Activated T-helper 1 cell treated with anti-CD3 and anti-CD28 coated beads, Interleukin-12 subunit alpha, Interleukin-12 subunit beta, Interleukin-2, Interleukin-4 antibody, amounts not matched to agents 30 ng/mL and 10 ng/mL and 1 ng/mL, durations not matched to agents 14 hours and 24 hours and 36 hours (primary cell): ENCODE results near the gene PSME1. TPM values are rescaled to one million over a fixed set of nuclear protein-coding genes. Genes with fewer than 3 reads are reported as not detected.

ENCODE experiments used
- DNase-seq: peaks from one replicate; pipeline ENCODE4 v3.0.0; 2021; ENCODE audit warnings: low spot score
- H3K27ac Mint-ChIP-seq: one replicate; pipeline ENCODE4 v1.8.0; 2021; ENCODE audit warnings: mild to moderate bottlenecking, mixed read lengths
- H3K27me3 Mint-ChIP-seq: one replicate; pipeline ENCODE4 v1.8.0; 2022; ENCODE audit warnings: mild to moderate bottlenecking, moderate library complexity, mixed read lengths; ENCODE audit not compliant: insufficient read depth
- H3K36me3 Mint-ChIP-seq: one replicate; pipeline ENCODE4 v1.8.0; 2021; ENCODE audit warnings: low read depth, mixed read lengths
- H3K4me1 Mint-ChIP-seq: one replicate; pipeline ENCODE4 v1.8.0; 2021; ENCODE audit warnings: low read depth, mixed read lengths
- H3K4me3 Mint-ChIP-seq: one replicate; pipeline ENCODE4 v1.8.0; 2021; ENCODE audit warnings: mild to moderate bottlenecking, moderate library complexity, mixed read lengths
- H3K9me3 Mint-ChIP-seq: one replicate; pipeline ENCODE4 v1.8.0; 2021; ENCODE audit warnings: mixed read lengths
- intact Hi-C: fragments of 100-400 bp; cut with micrococcal nuclease; formaldehyde crosslinking; loops from one replicate; pipeline ENCODE4 v1.15.1; 2024
- total RNA-seq: library from RNA; stranded (reverse); gene quantifications from 2 replicates; pipeline ENCODE4 v1.2.3, GENCODE V29; 2022

The PSME1 gene
- total RNA-seq, 1 donor from 2014 or later: 291 TPM

DNA sequence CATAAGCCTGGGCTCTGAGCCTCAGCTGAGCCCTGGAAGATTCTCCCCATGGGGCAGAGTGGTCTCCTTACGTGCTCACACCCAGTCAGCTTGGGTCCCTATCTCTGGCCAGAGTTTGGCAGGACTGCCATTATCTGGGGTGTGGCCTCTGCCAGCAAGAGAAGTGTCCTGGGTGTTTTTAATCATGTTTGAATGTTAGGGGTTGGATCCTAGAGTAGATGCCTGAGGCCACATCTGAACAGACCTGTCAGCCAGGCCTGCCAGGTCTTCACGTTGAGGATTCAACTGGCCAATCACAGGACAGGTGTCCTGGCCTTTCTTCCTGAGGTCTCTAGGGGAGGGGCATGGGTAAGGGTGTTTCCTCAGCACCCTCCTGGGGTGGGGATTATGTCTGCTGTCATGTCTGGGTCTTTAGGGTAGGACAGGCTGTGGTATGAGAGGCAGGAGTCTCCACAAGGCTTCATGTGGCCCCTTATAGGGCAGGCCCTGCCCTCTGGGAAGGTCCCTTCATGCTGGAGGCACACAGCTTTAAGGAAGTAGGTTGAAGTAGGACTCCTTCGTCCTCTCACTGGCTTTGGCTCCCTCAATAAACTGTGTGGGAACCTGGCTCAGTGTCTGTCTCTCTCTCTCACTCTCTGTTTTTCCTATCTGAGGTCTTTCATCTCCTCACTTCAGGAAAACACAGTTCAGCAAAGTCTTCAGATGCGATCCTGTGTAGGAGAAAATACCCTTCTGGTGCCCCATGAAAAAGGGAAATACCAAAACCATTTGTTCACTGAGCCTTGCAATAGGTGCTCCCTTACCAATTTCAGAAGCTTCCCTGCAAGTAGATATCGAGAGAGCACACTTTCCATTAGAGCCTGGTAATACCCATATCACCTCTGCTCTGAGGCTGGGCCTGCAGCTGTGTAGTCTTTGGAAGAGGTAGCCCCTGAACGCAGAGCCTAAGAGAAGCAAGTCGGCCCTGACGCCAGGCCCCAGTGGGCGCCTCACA is 12.3 kb upstream of the PSME1 start:
- Mint-ChIP-seq H3K9me3 (no peaks in the 10 kb centered on the region), H3K27ac (no peak overlapping the region), H3K36me3 (peaks cover 41% of the 10 kb centered on the region), H3K4me1 (no peaks in the 10 kb centered on the region), H3K27me3 (no peaks in the 10 kb centered on the region), H3K4me3 (no peak overlapping the region)
- DNase-seq: no peak
- intact Hi-C loops: no loop called here

DNA sequence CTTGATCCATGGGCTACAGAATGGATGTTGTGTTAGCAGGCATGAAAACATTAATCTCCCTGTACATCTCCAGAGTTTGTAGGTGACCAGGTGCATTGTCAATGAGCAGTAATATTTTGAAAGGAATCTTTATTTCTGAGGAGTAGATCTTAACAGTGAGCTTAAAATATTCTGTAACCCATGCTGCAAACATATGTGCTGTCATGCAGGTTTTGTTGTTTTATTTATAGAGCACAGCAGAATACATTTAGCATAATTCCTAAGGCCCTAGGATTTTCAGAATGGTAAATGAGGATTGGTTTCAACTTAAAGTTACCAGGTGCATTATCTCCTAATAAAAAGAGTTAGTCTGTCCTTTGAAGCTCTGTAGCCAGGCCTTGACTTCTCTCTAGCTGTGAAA is 9.1 kb upstream of the PSME1 start:
- peaks cover 24% of the 10 kb centered on the region for H3K36me3 Mint-ChIP-seq
- H3K9me3 Mint-ChIP-seq: no peaks in the 10 kb centered on the region
- no peak overlapping the region for H3K4me3 Mint-ChIP-seq
- DNase-seq: no peak
- H3K4me1 Mint-ChIP-seq: peaks cover 4% of the 10 kb centered on the region
- H3K27ac Mint-ChIP-seq: no peak overlapping the region
- intact Hi-C loops: no loop called here
- H3K27me3 Mint-ChIP-seq: no peaks in the 10 kb centered on the region

DNA sequence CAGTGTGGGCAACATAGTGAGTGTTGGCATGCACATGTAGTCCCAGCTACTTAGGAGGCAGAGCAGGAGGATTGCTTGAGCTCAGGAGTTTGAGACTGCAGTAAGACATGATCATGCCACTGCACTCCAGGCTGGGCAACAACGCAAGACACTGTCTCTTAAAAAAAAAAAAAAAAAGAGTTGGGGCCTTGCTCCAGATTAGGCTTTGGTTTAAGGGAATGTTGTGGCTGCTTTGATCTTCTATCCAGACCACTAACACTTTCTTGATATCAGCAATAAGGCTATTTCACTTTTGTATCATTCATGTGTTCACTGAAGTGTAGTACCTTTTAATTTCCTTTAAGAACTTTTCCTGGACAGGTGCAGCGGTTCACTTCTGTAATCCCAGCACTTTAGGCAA is 8.3 kb upstream of the PSME1 start:
- Mint-ChIP-seq H3K27me3 (no peaks in the 10 kb centered on the region), H3K4me1 (peaks cover 11% of the 10 kb centered on the region), H3K27ac (no peak overlapping the region), H3K4me3 (no peak overlapping the region), H3K9me3 (no peaks in the 10 kb centered on the region), H3K36me3 (peaks cover 22% of the 10 kb centered on the region)
- no peak for DNase-seq
- intact Hi-C loops: no loop called here

DNA sequence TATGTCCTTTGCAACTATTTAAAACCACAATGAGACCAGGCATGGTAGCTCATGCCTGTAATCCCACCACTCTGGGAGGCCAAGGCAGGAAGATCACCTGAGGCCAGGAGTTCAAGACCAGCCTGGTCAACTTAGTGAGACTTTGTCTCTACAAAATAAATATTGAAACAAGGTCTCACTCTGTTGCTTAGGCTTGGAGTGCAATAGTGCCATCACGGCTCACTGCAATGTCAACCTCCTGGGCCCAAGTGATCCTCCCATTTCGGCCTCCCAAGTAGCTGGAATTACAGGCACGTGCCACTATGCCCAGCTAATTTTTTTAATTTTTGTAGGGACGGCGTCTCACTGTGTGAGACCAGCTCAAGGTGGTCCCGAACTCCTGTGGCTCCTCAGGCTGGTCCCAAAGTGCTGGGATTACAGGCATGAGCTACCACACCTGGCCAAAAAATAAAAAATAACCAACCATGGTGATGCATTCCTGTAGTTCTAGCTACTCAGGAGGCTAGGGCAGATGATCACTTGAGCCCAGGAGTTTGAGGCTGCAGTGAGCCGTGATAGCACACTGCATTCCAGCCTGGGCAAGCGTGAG is 6.5 kb upstream of the PSME1 start:
- Mint-ChIP-seq H3K4me3 (no peak overlapping the region), H3K9me3 (no peaks in the 10 kb centered on the region), H3K36me3 (peaks cover 5% of the 10 kb centered on the region), H3K27ac (no peak overlapping the region), H3K27me3 (no peaks in the 10 kb centered on the region), H3K4me1 (peaks cover 16% of the 10 kb centered on the region)
- intact Hi-C loops: no loop called here
- no peak for DNase-seq

DNA sequence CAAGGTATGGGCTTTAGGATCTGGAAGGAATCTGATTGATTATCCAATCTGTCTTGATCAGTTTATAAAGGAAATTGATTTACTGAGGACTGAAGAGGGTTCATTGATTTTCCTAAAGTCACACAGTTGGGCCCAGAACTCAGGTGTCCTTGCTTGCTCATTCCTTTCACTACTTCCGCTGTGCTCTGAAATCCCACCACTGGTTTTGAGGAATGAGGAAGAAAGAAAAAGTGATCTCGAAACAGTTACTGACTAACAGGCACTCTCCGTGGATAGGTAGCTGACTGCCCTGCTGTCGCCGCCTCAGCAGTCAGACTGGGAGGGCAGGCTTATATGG is 5.6 kb upstream of the PSME1 start, which contains the start of gene FITM1:
FITM1 (plus strand) TSS at position 280 of the 337 bp plus-strand sequence. CDS start 905 bp downstream, outside the sequence.
- Mint-ChIP-seq H3K36me3 (peaks cover 3% of the 10 kb centered on the region), H3K9me3 (no peaks in the 10 kb centered on the region), H3K27me3 (no peaks in the 10 kb centered on the region), H3K27ac (no peak within 1 kb of the TSS), H3K4me1 (peaks cover 20% of the 10 kb centered on the region), H3K4me3 (no peak within 1 kb of the TSS)
- DNase-seq: no peak
- intact Hi-C loops: no loop called here

DNA sequence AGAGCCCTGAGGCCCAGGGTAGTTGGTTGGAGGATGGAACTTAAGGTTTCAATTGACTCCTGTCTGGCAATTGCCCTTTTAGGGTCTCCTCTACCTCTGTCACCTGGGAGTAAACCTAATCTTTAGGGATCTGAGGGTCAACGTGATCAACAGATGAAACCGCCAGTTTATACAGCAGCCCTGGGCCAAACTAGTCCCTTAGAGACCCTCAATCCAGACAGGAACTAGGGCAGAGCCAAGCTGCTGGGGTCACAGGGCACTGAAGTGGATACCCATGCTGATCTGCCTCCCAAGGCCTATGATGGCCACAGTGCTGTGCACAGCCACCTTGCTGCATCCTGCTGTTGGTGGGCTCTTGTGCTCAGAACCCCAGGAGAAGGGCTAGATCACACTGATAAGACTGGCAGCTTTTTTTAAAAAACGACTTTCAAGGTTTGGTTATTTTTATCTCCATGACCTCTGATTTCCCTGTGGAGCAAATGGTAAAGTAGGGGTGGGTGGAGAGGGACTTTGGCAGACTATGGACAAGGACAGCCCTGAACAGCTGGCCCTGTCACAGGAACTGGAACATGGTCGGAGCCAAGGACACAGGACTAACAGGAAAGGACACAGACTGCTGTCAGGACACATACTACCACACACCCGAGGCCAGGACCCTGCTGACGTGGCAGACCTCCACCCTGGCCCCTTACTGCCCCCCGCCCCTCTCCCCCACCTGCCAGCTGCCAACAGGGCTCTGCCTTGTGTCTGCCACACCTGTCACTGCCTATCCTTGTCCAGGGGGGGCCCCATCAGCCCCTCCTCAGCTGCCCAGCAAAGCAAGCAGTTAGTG is 5.1 kb upstream of the PSME1 start:
- peaks cover 3% of the 10 kb centered on the region for H3K36me3 Mint-ChIP-seq

DNA sequence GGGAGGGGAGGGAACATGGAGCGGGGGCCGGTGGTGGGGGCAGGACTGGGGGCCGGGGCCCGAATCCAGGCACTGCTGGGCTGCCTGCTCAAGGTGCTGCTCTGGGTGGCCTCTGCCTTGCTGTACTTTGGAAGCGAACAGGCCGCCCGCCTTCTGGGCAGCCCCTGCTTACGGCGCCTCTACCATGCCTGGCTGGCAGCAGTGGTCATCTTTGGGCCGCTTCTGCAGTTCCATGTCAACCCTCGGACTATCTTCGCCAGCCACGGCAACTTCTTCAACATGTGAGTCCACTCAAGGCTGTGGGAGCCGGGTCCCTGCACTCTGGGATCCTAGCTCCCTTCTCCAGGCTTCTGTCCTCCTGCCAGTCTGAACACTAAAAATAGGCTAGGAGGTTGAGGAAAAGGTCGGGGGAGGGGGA is 4.4 kb upstream of the PSME1 start:
- Mint-ChIP-seq H3K9me3 (no peaks in the 10 kb centered on the region), H3K27ac (no peak overlapping the region), H3K4me3 (no peak overlapping the region), H3K27me3 (no peaks in the 10 kb centered on the region), H3K4me1 (peaks cover 26% of the 10 kb centered on the region), H3K36me3 (peaks cover 3% of the 10 kb centered on the region)
- no peak for DNase-seq
- intact Hi-C loops: no loop called here

More for the DNA sequence above, 5.1 kb upstream of the PSME1 start:
- H3K4me3 Mint-ChIP-seq: no peak overlapping the region
- intact Hi-C loops: no loop called here
- H3K27me3 Mint-ChIP-seq: no peaks in the 10 kb centered on the region
- no peak for DNase-seq
- no peak overlapping the region for H3K27ac Mint-ChIP-seq
- peaks cover 24% of the 10 kb centered on the region for H3K4me1 Mint-ChIP-seq
- H3K9me3 Mint-ChIP-seq: no peaks in the 10 kb centered on the region

DNA sequence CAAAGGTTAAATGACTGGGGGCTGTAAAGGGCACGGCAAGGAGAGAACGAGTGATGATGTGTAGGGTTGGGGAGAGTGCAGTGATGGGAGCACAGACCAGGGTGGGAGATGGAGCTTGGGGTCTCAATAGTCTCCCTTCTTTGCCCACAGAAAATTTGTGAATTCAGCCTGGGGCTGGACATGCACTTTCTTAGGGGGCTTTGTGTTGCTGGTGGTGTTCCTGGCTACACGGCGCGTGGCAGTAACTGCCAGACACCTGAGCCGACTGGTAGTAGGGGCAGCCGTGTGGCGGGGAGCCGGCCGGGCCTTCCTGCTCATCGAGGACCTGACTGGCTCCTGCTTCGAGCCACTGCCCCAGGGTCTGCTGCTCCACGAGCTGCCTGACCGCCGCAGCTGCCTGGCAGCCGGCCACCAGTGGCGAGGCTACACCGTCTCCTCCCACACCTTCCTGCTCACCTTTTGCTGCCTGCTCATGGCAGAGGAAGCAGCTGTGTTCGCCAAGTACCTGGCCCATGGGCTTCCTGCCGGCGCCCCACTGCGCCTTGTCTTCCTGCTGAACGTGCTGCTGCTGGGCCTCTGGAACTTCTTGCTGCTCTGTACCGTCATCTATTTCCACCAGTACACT is 3.8 kb upstream of the PSME1 start:
- Mint-ChIP-seq H3K4me1 (peaks cover 32% of the 10 kb centered on the region), H3K27me3 (no peaks in the 10 kb centered on the region), H3K9me3 (no peaks in the 10 kb centered on the region), H3K36me3 (peaks cover 7% of the 10 kb centered on the region), H3K27ac (peak overlapping the region; percentile 35), H3K4me3 (peak overlapping the region; percentile 17)
- intact Hi-C loops: no loop called here
- DNase-seq: no peak

DNA sequence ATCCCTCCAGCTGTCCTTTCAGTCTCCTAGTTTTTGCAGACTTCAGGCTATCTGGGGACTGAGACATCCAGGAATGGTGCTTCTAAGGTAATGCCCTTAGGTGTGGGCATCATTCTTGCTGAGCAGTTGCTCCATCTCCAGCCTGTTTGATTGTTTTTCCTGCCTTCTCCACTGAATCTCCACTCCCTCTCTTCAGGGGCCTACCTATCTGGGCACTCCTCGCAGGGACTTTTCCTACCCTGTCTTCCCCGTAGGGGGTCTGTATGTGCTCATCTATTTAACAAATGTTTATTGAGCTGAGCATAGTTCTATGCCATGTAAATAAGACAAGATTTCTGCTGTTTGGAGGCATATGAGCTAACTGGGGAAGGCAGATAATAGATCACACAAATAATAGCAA is 3.0 kb upstream of the PSME1 start:
- no peak for DNase-seq
- Mint-ChIP-seq H3K4me1 (peaks cover 37% of the 10 kb centered on the region), H3K36me3 (peaks cover 13% of the 10 kb centered on the region), H3K27ac (peak overlapping the region; percentile 35), H3K9me3 (no peaks in the 10 kb centered on the region), H3K4me3 (no peak overlapping the region), H3K27me3 (no peaks in the 10 kb centered on the region)
- intact Hi-C loops: no loop called here

DNA sequence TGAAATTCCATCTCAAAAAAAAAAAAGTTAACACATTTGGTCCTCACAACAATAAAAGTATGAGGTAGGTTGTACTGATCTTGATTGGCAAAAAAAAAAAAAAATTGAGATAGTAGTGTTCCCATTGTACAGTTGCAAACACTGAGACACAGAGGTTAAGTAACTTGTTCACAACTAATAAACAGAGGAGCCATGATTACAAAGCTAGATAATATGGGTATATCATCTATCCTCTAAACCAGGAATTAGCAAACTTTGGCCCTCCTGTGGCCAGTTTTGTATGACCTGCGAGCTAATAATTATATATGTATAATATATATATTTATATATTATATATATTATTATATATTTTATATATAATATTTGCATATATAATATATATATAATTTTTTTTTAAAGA is 2.3 kb upstream of the PSME1 start:
- Mint-ChIP-seq H3K27ac (no peak overlapping the region), H3K27me3 (no peaks in the 10 kb centered on the region), H3K4me1 (peaks cover 45% of the 10 kb centered on the region), H3K36me3 (peaks cover 18% of the 10 kb centered on the region), H3K9me3 (no peaks in the 10 kb centered on the region), H3K4me3 (no peak overlapping the region)
- no peak for DNase-seq
- intact Hi-C loops: no loop called here

DNA sequence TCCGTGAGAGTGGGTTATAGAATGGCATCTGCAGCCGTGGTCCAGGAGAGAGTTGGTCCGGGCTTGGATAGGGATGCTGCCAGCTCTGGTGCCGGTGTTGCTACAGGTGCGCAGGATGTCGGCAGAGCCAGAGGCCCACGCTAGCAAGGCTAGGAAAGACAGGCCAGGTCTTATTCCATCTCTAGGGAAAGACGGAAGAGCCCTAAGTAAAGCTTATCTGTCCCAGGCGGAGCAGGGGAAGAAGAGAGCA is 485 bp upstream of the PSME1 start:
- H3K9me3 Mint-ChIP-seq: no peaks in the 10 kb centered on the region
- H3K27ac Mint-ChIP-seq: peak overlapping the region; percentile 89
- no peaks in the 10 kb centered on the region for H3K27me3 Mint-ChIP-seq
- peaks cover 29% of the 10 kb centered on the region for H3K36me3 Mint-ChIP-seq
- H3K4me1 Mint-ChIP-seq: peaks cover 59% of the 10 kb centered on the region
- intact Hi-C loops: no loop called here
- peak overlapping the region; percentile 92 for H3K4me3 Mint-ChIP-seq
- DNase-seq: no peak

DNA sequence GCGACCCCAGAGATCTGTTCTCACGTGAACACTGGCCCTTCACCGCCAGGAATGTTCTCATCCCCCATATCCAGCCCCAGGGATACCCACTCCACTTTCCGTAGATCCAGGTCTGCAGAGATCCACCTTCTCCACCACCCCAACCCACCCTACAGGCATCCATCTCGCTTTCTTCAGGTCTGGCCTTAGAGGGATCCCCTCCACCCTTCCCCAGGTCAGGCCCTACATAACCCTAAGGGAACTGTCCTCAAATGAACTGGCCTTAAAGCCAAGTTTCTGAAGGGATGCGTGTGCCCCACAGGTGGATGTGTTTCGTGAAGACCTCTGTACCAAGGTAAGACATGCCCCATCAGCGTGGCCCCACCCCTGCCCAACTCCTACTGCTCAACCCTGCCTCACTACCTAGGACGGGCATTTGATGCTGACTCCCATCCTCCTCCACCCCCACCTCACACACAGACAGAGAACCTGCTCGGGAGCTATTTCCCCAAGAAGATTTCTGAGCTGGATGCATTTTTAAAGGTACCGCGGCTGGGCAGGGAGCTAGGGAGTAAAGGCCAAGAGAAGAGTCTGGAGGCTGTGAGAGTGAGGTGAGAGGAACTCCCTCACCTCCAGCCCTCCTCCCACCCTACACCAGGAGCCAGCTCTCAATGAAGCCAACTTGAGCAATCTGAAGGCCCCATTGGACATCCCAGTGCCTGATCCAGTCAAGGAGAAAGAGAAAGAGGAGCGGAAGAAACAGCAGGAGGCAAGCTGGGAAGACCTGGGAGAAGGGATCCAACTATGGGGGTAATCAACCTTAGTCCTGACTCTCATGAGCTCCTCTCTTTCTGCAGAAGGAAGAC is 912 bp downstream of the PSME1 start:
- peaks cover 29% of the 10 kb centered on the region for H3K36me3 Mint-ChIP-seq

More for the DNA sequence above, 912 bp downstream of the PSME1 start:
- DNase-seq: no peak
- intact Hi-C loops: loop anchor here (1.0 kb wide), 4 partner anchors 9 to 42 kb away; partner anchors contain the start of genes IRF9 and PSME2
- Mint-ChIP-seq H3K27ac (peak overlapping the region; percentile 90), H3K9me3 (no peaks in the 10 kb centered on the region), H3K4me3 (peak overlapping the region; percentile 92), H3K27me3 (no peaks in the 10 kb centered on the region), H3K4me1 (peaks cover 65% of the 10 kb centered on the region)
